Measurements from ENCODE around the gene TSC2. TPM values are rescaled to one million over a fixed set of nuclear protein-coding genes. Genes with fewer than 3 reads are reported as not detected.

The TSC2 gene
- total and polyA plus RNA-seq, 2 of the 13 experiments (the other 11 are each of a cell fraction or from before 2014, with no cell fraction given) = 19.6 to 40.4 TPM

- no peak for TF ChIP-seq ZNF224 (CRISPR knock-in tag; IDR thresholded peaks at IDR 0.05)
- TF ChIP-seq CSRNP1 (CRISPR knock-in tag; IDR thresholded peaks at IDR 0.05) = peak; percentile 47; the same call in 1 of the 2 replicates
- peak; percentile 94 for TF ChIP-seq SNAPC4 (CRISPR knock-in tag; IDR thresholded peaks at IDR 0.05)
- no peak for TF ChIP-seq PHB2 (IDR thresholded peaks at IDR 0.05; ENCODE audit: partially characterized antibody)
- no peak for TF ChIP-seq CENPX (CRISPR knock-in tag; IDR thresholded peaks at IDR 0.05)
- TF ChIP-seq ZNF605 (CRISPR knock-in tag; IDR thresholded peaks at IDR 0.05) = peak; percentile 75
- TF ChIP-seq DDIT3 (CRISPR knock-in tag; IDR thresholded peaks at IDR 0.05) = no peak
- TF ChIP-seq E2F2 (CRISPR knock-in tag; IDR thresholded peaks at IDR 0.05; ENCODE audit: borderline replicate concordance) = no peak
- TF ChIP-seq ZNF530 (CRISPR knock-in tag; IDR thresholded peaks at IDR 0.05; ENCODE audit: low read depth) = 0 out of 2 replicates have a peak, but pooled peaks have one; percentile 36
- TF ChIP-seq NKX3-1 (CRISPR knock-in tag; IDR thresholded peaks at IDR 0.05) = peak; percentile 82; the same call in 1 of the 2 replicates
- TF ChIP-seq ARNTL (CRISPR knock-in tag; IDR thresholded peaks at IDR 0.05) = no peak
These were observed 12.2 kb upstream of the TSC2 start (continued) for GRCh38 chr16:2035431-2036199.
